GM12873 (cell line): ENCODE data around the gene RAB30.

ENCODE experiments used
- TF ChIP-seq, protein P1 (sequence below): IDR thresholded peaks from 2 replicates; pipeline ENCODE4 v1.5.1; 2012; ENCODE audit warnings: low read depth, mild to moderate bottlenecking, moderate library complexity, low read length, control low read depth; ENCODE audit not compliant: insufficient read depth; ENCODE audit errors: missing control alignments

The RAB30 gene

GRCh38 chr11:83112886-83113285, 41.2 kb upstream of the RAB30 start:
- TF ChIP-seq, protein P1, sequence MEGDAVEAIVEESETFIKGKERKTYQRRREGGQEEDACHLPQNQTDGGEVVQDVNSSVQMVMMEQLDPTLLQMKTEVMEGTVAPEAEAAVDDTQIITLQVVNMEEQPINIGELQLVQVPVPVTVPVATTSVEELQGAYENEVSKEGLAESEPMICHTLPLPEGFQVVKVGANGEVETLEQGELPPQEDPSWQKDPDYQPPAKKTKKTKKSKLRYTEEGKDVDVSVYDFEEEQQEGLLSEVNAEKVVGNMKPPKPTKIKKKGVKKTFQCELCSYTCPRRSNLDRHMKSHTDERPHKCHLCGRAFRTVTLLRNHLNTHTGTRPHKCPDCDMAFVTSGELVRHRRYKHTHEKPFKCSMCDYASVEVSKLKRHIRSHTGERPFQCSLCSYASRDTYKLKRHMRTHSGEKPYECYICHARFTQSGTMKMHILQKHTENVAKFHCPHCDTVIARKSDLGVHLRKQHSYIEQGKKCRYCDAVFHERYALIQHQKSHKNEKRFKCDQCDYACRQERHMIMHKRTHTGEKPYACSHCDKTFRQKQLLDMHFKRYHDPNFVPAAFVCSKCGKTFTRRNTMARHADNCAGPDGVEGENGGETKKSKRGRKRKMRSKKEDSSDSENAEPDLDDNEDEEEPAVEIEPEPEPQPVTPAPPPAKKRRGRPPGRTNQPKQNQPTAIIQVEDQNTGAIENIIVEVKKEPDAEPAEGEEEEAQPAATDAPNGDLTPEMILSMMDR: no peak

- TF ChIP-seq, protein P1: no peak
Observed at GRCh38 chr11:83105168-83105567, 33.5 kb upstream of the RAB30 start.

GRCh38 chr11:83102834-83103233, 31.1 kb upstream of the RAB30 start:
- TF ChIP-seq, protein P1: no peak

- TF ChIP-seq, protein P1: no peak
Observed at GRCh38 chr11:83097429-83098075, 25.9 kb upstream of the RAB30 start.

- TF ChIP-seq, protein P1: no peak
Observed at GRCh38 chr11:83093634-83094033, 21.9 kb upstream of the RAB30 start.

GRCh38 chr11:83092488-83093384, 21.0 kb upstream of the RAB30 start:
- TF ChIP-seq, protein P1: no peak

DNA sequence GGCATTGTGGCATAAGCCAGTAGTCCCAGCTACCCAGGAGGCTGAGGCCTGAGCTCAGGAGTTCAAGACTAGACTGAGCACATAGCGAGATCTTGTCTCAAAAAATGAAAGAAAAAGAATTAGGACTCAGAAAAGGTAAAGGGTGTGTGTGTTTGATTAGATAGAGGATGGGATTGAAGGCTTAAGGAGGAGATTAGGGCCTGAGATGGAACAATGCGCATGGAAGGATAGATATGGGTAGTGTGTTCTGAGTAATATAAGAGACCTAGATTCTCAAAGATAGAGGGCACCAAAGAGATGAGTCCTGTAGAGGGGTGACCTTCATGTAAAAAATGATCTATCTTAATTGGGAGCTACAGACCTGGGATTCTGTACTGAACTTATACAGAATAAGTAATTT, 17.3 kb upstream of the RAB30 start:
- TF ChIP-seq, protein P1: peak; percentile 3
